T-helper 2 cell treated with Interferon-gamma antibody and Interleukin-4, amounts not matched to agents 100 ng/mL and 5 ng/mL, for 36 hours (primary cell): ENCODE data around the gene SIGLEC1. TPM values are rescaled to one million over a fixed set of nuclear protein-coding genes. Genes with fewer than 3 reads are reported as not detected.

Experiments used
- intact Hi-C: fragments of 100-400 bp; cut with micrococcal nuclease; formaldehyde crosslinking; loops from one replicate; pipeline ENCODE4 v1.15.1; 2023
- total RNA-seq: library from RNA; stranded (reverse); gene quantifications from 2 replicates; pipeline ENCODE4 v1.2.3, GENCODE V29; 2022

Gene SIGLEC1
- total RNA-seq, 1 donor from 2014 or later, result not detected

DNA sequence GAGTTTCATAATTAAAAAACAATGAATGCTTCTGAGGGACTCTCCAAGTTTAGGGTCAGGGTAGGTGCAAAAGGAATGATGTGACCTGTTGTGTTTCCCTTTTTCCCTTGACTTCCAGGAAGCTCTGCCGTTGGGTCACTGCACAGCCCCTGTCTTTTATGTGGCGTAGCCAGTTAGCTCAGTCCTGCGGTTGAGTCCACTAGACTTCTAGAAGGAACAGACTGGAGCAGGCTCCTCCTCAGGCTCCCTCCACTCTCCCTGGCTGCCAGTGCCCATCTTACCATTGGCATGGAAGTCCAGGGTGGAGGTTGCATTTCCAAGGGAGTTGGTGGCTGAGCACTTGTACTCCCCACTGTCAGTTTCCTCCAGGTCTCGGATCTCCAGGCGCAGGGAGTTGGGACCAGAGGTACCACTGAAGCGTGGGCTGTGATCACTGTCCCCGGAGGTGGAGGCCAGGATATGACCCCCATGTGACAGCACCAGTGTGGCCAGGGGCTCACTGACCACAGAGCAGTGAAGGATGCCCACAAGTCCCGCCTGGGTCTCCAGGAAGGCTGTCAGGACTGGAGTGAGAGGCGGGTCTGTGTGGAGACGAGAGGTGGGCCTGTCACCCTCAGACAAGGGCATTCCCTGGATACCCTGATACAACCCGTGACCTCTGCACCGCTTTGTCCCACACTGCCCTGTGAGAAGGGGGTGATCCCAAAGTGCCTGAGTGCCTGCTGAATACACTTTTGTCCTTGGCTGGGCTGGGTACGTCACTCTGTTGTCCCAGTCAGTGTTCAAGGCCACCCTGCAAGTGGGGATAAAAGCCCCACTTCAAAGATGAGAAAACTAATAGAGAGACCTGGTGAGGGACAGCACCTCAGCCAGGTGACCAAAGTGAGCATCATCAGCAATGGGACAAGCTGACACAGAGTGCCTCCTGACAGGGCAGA is 11.1 kb downstream of the SIGLEC1 start:
- intact Hi-C loops, result no loop called here

DNA sequence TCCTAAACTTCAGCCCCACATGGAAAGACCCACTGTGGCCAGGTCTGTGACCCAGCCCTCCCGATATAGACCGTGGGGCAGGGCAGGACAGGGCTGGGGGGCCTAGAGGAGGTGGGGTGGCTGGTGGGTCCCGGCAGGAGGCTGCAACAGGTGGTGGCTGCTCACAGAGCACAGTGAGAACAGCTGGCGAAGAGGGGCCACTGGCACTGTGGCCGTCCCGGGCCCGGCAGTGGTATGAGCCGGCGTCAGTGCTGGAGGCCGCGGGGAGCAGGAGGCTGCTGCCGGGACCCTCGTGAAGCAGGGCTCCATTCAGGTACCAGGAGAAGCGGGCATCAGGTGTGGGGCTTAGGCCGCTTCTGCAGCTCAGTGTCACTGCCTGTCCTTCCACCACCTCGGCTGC is 13.4 kb downstream of the SIGLEC1 start:
- intact Hi-C loops, result no loop called here

DNA sequence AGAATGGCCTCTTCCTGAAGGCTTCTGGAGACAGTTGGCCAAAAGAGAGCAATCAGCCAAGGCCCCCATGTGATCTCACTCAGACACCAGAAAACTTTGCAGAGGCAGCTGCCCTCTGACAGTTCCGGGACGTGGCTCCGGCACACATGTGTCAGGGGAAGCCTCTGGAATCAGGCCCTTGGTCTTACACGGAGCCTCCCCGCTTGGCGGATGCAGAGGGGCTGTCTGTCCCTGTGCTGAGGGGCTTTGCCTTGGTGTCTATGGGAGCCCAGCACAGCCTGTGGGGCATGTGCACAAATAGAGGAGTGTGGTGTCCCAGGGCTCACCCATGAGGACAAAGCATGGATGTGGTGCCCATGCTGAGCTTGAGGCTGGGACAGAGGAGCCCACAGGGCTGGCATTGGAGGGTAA is 13.8 kb downstream of the SIGLEC1 start:
- intact Hi-C loops, result no loop called here

DNA sequence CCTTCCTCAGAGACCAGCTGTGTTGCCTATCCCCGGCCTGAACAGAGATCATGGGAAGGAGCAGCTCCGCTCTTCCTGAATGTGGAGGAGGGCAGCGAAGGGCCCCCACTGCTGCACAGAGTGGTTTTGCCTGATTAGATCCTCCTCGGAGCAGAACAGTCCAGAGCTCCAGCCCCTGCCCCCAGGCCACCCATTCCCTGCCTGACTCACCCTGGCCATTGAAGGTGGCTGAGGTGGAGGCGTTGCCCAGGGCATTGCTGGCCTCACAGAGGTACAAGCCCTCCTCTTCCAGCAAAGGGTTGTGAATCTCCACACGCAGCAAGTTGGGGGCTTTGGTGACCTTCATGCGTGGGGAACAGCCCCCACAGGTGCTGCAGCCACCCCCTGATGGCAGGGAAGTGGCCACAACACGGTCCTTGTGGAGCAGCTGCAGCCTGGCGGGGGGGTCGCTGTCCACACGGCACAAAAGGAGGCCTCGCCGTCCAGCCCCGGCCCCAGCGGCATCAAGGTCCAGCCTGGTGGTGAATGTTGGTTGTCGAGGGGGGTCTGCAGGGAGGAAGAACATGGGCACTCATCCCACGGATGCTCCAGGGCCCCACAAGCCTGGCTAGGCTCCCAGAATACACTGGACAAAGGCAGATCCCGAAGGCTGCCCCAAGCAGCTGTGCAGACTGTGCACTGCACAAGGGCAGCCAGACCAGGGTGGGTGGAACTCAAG is 14.7 kb downstream of the SIGLEC1 start:
- intact Hi-C loops, result no loop called here

DNA sequence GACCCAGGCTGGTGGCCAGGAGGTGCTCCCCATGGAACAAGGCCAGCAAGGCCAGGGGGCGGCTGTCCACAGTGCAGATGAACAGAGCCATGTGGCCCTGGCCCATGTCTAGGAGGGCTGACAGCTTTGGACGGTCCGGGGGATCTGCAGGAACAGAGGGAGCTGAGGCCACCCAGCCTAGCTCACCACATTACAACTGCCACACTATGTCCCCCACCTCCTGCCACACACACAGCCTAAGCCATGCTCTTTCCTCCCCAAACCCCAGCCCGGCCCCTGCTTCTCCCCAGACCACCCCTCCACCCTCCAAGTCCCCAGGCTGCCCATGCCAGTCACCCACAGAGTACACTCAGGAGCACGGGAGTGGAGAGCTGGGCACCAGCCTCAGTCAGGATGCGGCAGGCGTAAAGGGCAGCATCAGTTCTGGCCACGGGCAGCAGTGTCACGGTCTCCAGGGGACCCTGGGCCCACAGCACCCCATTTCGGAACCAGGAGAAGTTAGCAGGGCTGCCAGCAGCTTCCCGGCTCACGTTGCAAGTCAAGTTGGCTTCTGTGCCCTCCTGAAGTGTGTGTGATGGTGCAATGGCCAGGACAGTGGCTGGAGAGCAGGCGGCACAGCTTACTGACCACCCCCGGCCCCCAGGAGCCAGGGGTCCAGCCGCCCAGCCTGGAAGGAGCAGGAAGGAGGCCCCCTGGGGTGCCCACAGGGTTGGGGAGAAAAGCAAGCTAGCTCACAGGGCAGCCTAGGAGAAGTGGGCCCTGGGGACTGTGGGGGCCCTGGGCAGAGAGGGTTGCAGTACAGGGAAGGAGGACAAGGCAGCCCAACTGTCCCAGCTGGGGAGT is 15.4 kb downstream of the SIGLEC1 start:
- intact Hi-C loops, result no loop called here

DNA sequence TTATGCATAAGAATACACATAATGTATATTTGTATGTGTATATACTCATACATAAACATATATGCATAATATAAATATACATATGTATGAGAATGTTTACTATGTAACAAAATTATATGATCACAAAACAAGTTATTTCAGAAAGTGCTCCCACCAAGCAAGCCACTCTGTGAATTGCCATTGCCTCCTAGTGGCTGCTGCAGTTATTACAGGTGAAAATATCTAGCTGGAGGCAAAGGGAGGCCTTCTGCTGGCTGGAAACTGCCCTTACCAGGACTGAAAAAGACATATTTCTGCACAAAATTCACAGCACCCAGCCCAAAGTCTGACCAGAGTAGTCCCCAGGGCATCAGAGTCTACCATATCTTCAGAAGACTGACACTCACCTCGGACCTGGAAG is 16.2 kb downstream of the SIGLEC1 start:
- intact Hi-C loops, result no loop called here

DNA sequence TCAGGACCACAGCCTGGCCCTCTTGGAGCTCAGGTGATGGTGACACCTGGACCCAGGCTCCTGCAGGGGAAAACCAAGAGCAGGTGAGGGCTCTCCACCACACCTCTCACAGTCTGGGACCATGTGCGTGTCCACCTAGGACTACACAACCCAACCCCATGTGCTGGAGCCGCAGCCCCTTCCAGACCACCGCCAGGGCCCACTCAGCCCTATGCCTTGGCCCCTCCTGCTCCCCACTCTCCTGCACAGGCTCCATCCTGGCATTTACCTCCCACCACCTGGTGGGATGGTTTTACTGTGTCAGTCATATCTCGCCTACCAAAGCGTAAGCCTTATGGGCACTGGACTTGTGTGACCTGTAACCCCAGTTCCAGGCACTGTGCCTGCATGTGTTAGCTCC is 17.5 kb downstream of the SIGLEC1 start:
- intact Hi-C loops, result no loop called here

DNA sequence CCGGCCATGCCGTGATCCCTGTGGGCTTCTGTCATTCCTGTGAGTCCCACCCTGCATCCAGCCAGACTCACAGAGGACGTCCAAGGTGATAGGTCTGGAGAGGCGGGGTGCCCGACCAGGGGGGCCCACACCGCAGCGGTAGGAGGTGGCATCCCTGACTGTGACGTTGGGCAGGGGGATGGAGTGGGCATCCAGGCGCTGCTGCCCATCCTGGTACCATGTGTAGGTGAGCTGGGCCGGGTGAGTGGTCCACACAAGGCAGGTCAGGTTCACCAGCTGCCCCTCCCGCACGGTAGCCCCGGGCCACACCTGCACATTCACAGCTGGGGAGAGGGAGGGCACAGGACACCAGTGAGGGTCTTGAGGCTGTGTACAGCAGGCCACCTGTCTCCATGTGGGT is 19.0 kb downstream of the SIGLEC1 start:
- intact Hi-C loops, result no loop called here

DNA sequence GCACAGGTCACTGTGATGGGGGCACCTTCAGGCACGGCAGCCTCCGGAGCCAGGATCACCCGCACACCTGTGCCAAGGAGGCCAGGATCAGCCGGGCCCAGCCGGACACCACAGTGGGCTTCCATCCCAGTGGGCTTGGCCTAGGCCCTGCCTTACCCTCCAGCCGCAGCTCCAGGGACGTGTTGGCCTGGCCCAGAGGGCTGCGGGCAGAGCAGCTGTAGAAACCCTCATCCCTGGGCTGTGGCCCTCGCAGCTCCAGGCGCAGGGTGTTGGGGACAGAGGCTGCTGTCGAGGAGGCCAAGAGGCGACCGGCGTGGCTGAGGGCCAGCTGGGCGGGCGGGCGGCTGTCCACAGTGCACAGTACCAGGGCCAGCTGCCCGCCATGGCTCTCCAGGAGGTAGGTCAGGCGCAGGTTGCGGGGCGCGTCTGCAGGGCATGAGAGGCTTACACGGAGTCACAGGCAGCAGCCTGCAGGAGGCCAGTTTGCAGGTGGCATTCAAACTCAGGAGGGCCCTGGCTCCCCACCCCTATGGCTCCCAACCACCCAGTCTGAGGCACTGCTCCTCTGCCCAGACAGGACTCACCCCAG is 19.6 kb downstream of the SIGLEC1 start:
- intact Hi-C loops, result no loop called here

DNA sequence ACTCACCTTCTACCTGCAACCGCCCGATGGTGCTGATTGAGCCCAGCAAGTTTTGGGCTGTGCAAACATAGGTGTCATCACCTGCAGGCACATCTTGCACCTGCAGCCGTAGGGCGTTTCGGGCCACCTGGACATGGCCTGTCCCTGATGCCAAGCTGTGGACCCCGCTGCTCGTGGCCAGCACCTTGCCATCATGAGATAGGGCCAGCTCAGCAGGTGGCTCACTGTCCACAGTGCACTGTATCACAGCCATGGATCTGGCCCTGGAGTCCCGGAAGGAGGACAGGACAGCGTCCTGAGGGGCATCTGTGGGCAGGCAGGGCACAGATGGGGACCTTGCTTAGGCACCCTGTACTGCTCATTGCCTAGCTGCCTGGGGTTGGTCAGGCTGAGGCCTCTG is 20.5 kb downstream of the SIGLEC1 start:
- intact Hi-C loops, result no loop called here

DNA sequence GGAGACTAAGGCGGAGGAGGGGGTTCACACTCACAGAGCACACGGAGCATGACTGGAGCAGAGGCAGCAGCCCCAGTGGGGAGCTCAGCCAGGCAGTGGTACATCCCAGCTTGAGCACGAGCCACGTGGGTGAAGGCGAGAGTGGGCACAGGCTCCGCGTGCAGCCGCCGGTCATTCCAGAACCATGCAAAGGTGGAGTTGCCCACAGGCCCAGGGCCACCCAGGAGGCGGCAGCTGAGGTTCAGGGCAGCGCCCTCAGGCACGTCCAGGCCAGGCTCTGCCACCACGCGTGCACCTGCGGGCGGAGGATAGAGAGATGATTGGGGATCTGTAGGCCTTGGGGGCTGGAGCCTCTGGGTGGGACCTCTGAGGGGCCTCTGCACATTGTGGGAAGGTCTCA is 21.1 kb downstream of the SIGLEC1 start:
- intact Hi-C loops, result no loop called here

DNA sequence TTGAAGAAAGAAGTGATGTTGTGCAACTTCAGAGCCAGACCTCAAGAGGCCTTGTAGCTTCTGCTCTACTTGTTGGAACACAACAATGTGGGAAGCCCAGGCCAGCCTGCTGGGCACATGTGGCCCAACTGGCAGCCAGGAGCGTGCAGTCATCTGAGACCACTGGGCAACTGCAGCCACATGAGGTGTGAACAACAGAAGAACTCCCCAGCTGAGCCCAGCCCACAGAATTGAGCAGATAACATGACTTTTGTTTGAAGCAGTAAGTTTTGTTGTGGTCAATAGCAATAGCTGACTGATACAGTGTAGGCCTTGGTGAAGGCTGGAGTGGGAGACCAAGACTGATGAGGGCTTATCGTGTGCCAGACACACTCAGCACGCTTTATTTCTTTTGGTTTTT is 22.0 kb downstream of the SIGLEC1 start:
- intact Hi-C loops, result no loop called here

DNA sequence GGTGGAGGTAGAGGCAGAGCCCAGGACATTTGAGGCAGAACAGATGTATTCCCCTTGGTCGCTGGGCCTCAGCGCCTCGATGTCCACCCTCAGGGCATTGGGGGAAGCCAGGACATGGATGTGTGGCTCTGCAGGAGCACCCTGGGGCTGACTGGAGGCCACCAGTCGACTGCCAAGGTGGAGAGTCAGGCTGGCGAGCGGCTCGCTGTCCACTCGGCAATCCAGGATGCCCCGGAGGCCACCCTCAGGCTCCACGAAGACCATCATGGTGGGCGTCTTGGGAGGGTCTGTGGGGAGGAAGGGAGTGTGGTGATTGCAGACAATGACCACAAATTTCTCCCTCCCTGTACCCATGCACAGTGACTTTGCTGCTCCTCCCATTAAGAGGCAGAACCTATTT is 22.4 kb downstream of the SIGLEC1 start:
- intact Hi-C loops, result no loop called here

DNA sequence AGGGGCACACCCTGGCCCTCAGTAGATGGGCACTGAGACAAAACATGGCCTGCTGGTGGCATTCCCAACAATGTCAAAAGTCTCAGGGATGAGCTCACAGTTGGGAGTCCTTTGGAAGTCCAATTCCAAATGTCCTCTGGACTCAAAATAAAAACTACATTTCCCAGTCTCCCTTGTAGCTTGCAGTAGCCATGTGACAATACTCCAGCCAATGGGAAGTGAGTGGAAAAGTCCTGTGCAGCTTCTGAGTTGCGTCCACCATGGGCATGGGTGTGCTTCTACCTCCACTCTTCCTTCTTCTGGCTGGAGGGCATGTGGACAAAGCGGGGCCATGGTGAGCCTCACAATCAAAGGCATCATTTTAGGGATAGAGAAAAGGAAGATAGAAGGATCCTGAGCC is 24.7 kb downstream of the SIGLEC1 start:
- intact Hi-C loops, result no loop called here

DNA sequence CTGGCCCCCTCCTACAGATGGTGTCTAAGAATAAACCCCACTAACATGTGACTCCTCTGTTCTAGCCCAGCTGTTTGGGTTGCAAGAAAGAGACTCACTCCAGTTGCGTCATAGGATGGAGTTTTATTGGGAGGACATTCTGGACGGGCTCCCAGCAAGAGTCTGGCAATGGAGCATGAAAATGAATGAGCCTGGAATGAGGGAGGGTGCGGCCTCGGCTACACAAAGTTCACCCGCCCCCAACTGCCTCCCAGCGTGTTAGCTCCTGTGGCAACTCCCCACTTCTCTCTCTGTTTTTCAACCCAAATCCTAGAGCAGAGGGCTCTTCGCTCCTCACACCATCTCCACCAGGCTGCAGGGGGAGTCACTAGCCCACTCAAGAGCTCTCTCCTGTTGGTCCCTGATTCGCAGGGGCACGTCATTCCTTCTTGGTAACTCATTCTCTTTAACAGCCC is 25.5 kb downstream of the SIGLEC1 start:
- intact Hi-C loops, result no loop called here

DNA sequence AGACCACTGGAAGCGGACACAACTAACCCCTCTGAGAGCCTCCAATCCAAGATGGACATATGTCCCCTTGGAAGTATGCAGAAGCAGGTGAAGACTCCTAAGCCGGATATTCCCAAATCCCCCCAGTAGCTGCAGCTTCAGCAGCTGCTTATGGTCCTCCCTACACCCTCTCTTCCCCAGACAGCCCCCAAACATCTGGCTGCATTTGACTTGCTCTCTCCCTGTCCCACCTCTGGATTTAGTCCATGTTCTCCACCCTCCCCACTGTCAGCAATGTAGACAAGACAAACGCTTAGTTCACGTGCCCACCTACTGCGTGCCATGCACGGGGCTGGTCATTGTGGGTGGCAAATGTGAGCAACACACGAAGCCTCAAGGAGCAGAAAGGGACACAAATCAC is 26.0 kb downstream of the SIGLEC1 start:
- intact Hi-C loops, result no loop called here

DNA sequence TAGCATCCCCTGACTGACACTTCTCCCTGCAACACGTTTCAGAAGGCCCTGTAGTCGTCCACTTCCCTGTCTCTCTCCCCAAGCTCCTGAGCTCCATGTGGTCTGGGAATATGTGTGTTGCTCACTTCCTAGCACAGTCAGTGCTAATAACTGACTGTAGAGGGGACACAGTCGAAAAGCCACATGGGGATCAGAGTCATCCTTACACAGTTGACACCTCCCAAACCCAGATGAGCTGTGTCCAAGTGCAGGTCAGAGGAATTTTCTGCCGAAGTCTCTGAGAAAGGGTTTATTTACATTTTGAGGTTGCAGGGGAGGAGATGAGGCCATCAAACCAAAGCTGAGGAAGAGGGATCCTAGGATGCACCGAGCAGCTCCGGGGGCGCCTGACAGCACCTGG is 27.1 kb downstream of the SIGLEC1 start:
- intact Hi-C loops, result no loop called here

DNA sequence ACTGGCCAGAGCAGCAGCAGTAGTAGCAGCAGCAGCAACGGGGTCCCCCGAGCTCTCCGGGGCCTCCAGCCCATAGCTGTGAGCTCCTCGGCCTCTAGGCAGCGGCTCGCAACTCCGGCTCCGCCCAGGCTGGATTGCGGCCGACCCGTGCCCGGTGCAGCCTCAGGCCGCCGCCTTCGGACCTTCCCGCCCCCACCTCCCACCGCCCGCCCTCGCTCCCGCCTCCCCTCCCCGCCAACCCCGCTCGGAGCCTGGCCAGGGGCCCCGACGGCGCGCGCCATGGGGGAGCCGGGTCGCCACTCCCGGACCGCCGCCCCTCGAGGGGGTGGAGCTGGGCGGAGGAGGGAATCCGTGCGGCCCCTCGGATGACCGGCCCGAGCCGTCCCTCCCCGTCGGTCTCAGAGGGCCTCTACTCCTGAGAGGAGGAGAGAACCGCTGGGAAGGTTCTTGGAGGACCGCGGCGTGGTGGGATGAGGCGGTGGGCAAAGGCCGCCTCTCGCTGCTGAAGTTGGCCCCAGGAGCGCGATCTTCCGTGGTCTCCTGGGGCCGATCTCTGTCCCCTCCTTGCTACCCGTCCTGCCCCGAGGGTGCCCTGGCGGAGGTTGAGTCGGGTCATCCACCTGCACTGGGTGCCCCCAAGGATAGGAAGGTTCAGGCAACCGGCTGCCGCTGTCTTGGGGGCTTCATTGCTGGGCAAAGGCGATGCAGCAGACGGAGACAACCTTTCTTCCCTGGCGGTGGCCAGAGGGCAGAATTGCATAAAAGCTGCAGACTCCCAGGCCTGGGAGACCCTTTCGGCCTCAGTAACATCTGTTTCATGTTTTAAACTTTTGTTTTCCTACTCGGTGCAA is 30.2 kb downstream of the SIGLEC1 start, which contains the start of gene ADAM33:
Gene ADAM33, minus strand, starts transcription at position 80 of the 851 bp plus-strand sequence. Its CDS starts 6 bp downstream, at position 74.
- intact Hi-C loops, result no loop called here

DNA sequence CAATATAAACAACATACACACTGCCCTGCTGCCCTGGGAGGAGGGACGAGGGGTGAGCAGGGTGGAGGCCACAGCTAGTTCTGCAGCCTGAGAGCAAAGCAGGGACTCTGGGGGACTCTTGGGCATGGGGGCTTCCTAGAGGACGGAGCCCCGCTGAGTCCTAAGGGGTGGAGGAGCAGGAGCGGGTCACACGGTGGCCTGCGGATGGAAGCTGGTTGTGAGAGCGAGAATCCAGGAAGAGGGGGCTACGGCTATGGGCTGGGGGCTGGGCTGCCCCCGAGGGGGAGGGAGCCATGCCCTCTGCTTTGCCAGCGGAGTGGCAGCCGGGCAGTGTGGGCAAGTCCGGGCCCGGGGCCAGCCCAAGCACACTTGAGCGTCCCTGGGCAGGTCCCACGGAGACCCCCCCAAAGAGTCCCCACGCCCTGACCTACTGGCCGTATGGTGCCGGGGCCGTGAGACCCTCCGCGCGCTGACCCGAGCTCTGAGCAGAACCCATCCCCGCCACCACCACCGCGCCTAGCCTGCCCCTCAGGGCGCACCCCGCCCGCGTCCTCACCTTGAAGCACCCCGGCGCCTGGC is 31.0 kb downstream of the SIGLEC1 start:
- intact Hi-C loops, result no loop called here
